Activated CD8-positive, alpha-beta T cell treated with anti-CD3 and anti-CD28 coated beads for 36 hours (primary cell): ENCODE measurements around the gene SIRPG. TPM values are rescaled to one million over a fixed set of nuclear protein-coding genes. Genes with fewer than 3 reads are reported as not detected.

Experiments
- ATAC-seq: fragments of 200-7000 bp; cut with Tn5 transposase; one replicate; pipeline ENCODE4 v1.10.0; 2021; ENCODE audit warnings: mild to moderate bottlenecking, moderate library complexity
- CTCF ChIA-PET: fragments of 350-600 bp; sonication (Branson Sonifier 250); formaldehyde crosslinking; loops from one replicate; lab custom pipeline; 2021; ENCODE audit warnings: antibody characterized with exemption; lab: Charles Lee
- POLR2A ChIA-PET: fragments of 350-600 bp; sonication (Branson Sonifier 250); formaldehyde crosslinking; loops from one replicate; lab custom pipeline; 2021; ENCODE audit warnings: antibody characterized with exemption; lab: Charles Lee
- DNase-seq: peaks from one replicate; pipeline ENCODE4 v3.0.0-alpha.2; 2020
- H3K27ac Mint-ChIP-seq: one replicate; pipeline ENCODE4 v1.8.0; 2021; ENCODE audit warnings: mild to moderate bottlenecking, mixed read lengths
- H3K27me3 Mint-ChIP-seq: one replicate; pipeline ENCODE4 v1.8.0; 2021; ENCODE audit warnings: mixed read lengths
- H3K36me3 Mint-ChIP-seq: one replicate; pipeline ENCODE4 v1.8.0; 2021; ENCODE audit warnings: low read depth, mixed read lengths
- H3K4me1 Mint-ChIP-seq: one replicate; pipeline ENCODE4 v1.8.0; 2021; ENCODE audit warnings: low read depth, mixed read lengths
- H3K4me3 Mint-ChIP-seq: one replicate; pipeline ENCODE4 v1.8.0; 2021; ENCODE audit warnings: mild to moderate bottlenecking, moderate library complexity, mixed read lengths
- H3K9me3 Mint-ChIP-seq: one replicate; pipeline ENCODE4 v1.8.0; 2021; ENCODE audit warnings: mixed read lengths
- intact Hi-C: fragments of 100-400 bp; cut with micrococcal nuclease; formaldehyde crosslinking; loops from one replicate; pipeline ENCODE4 v1.10.0; 2022
- total RNA-seq, 2 experiments: library from RNA; stranded (reverse); gene quantifications; one replicate each; pipeline ENCODE4 v1.2.3, GENCODE V29; 2021
- TF ChIP-seq, protein P1 (sequence below): fragments of 200-600 bp; IDR thresholded peaks from one replicate; pipeline ENCODE4 v1.8.0; 2022; ENCODE audit warnings: antibody characterized with exemption, mild to moderate bottlenecking

Gene SIRPG
- total RNA-seq, 2 experiments from 2014 or later, result 45.4 to 48.6 TPM

DNA sequence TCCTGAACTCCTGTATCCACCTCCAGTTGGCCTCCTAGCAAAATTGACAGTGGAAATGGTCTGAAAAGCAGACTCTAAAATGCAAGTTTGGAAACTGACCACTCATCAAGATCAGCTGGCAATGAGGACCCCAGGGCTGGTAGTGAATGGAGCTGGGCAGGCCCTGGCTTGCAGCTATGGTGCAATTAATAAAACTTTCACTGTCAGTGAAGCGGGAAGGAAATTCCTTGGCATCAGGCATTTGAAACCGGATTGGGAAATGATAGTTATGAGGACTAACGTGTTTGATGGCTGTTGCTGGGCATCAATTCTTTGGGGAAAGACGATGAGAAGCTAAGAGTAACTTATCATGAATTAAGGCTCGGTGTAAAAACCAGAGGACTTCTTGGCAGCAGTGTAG lies 56.8 kb downstream of the SIRPG start:
- CTCF ChIA-PET, result no interaction called here
- no peaks in the 10 kb centered on the region for H3K36me3 Mint-ChIP-seq

DNA sequence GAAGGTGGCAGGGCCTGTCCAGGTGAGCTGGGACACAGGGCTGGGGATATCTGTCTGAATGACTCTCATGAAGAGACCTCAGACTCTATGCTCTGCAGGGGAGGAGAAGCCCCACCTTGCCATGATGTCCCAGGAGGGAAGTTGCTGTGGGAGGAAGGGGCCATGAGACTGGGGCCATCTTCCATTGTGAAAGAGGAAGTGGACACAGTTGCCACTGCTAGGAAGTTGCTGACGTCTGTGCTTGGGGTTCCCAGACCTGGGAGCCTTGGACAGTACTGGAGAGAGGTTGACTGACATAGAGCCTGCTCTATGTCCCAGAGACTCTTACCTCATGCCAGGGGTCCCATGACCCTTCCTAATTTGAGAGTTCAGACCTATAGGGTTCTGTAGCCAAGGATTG lies 62.2 kb downstream of the SIRPG start:
- no peak overlapping the region for H3K4me3 Mint-ChIP-seq
- no peaks in the 10 kb centered on the region for H3K27me3 Mint-ChIP-seq
- intact Hi-C loops, result no loop called here
- DNase-seq (no peak), ATAC-seq (no peak)
- H3K36me3 Mint-ChIP-seq, result no peaks in the 10 kb centered on the region
- ChIA-PET POLR2A (no interaction called here), CTCF (no interaction called here)
- TF ChIP-seq, protein P1, sequence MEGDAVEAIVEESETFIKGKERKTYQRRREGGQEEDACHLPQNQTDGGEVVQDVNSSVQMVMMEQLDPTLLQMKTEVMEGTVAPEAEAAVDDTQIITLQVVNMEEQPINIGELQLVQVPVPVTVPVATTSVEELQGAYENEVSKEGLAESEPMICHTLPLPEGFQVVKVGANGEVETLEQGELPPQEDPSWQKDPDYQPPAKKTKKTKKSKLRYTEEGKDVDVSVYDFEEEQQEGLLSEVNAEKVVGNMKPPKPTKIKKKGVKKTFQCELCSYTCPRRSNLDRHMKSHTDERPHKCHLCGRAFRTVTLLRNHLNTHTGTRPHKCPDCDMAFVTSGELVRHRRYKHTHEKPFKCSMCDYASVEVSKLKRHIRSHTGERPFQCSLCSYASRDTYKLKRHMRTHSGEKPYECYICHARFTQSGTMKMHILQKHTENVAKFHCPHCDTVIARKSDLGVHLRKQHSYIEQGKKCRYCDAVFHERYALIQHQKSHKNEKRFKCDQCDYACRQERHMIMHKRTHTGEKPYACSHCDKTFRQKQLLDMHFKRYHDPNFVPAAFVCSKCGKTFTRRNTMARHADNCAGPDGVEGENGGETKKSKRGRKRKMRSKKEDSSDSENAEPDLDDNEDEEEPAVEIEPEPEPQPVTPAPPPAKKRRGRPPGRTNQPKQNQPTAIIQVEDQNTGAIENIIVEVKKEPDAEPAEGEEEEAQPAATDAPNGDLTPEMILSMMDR, result no peak
- no peaks in the 10 kb centered on the region for H3K4me1 Mint-ChIP-seq
- H3K9me3 Mint-ChIP-seq, result no peaks in the 10 kb centered on the region
- no peak overlapping the region for H3K27ac Mint-ChIP-seq

More for the DNA sequence above, 56.8 kb downstream of the SIRPG start:
- Mint-ChIP-seq H3K4me1 (no peaks in the 10 kb centered on the region), H3K27me3 (no peaks in the 10 kb centered on the region), H3K27ac (no peak overlapping the region), H3K9me3 (no peaks in the 10 kb centered on the region), H3K4me3 (no peak overlapping the region)
- ATAC-seq (no peak), DNase-seq (no peak)
- TF ChIP-seq, protein P1, result no peak
- POLR2A ChIA-PET, result no interaction called here
- intact Hi-C loops, result no loop called here

DNA sequence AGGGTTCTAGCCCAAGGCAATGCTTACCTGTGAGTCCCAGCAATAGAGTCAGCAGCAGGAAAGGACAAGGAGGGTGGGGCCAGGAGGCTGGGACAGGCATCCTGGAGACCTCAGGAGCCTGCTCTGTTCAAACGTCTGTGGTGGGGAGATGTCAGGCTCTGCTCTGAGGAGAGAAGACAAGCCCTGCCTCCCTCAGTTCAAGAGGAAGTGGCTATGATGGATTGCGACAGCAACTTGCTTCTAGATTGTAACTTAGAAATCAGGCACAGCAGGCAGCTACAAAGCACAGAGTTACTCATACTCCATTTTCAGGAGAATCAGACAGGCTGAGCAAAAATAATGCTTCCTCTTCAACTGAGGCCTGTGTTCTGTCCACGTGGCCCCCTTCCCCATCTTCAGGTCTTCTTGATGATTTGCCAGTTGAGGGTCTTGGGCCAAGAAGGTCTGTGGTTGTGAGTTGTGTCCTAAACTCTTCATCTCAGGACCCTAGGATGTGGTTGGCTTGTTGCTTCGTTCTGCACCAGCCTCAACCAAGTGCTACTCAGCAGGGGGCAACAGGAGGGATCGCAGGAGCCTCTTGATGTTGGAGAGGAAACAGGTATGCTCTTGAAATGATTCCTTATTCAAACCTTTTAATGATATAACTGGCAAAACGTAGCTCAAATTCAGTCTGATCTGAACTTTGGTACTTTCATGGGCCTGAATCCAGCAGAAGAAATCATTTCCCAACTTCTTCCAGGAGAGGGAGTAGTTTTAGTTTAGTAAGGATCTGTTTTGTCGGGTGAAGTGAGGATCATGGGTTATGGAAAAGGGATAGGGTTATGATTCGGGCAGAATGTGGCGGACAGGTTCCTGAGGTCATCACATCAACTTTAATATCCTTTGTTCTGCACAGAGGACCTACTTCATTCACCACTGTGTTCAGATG lies 68.8 kb downstream of the SIRPG start:
- Mint-ChIP-seq H3K9me3 (no peaks in the 10 kb centered on the region), H3K4me1 (no peaks in the 10 kb centered on the region), H3K27me3 (no peaks in the 10 kb centered on the region), H3K27ac (no peak overlapping the region), H3K4me3 (no peak overlapping the region), H3K36me3 (no peaks in the 10 kb centered on the region)
- POLR2A ChIA-PET, result no interaction called here
- CTCF ChIA-PET, result no interaction called here
- ATAC-seq (no peak), DNase-seq (no peak)
- intact Hi-C loops, result no loop called here
- TF ChIP-seq, protein P1, result no peak

DNA sequence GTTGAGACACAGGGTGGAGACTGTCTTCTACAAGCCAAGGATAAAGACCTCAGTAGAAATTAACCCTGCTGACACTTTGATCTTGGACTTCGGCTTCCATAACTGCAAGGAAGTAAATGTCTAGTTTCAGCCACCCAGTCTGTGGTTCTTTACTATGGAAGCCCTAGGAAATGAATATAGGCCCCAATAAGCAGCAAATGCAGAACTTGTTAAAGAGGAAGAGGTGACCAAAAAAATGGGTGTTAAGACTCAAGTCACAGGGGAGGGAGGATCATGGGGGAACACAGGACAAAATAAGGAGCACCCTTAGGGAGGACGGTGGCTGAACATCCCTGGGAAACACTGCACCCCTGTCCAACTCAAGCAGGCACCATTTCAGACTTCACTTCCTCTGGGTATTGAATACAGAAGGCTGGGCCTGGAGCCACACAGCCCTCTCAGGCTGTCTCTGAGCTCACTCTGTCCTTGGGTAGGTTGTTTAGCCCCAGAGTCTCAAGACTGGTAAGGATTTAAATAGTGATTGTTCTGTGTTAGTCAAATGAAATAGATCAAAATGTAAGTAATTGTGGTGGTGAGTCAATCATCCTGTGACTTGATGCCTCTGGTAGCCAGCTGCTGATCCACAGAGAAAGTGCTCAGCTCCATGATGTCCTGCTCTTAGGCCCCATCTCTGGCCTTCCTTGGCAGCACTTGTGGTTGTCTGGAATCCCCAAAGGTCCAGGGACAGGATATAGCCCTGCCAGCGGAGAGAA lies 69.6 kb downstream of the SIRPG start:
- ChIA-PET POLR2A (no interaction called here), CTCF (no interaction called here)
- ATAC-seq (no peak), DNase-seq (no peak)
- H3K4me1 Mint-ChIP-seq, result no peaks in the 10 kb centered on the region
- H3K36me3 Mint-ChIP-seq, result no peaks in the 10 kb centered on the region
- H3K4me3 Mint-ChIP-seq, result no peak overlapping the region
- no peaks in the 10 kb centered on the region for H3K27me3 Mint-ChIP-seq
- H3K9me3 Mint-ChIP-seq, result no peaks in the 10 kb centered on the region
- TF ChIP-seq, protein P1, result no peak
- intact Hi-C loops, result no loop called here
- no peak overlapping the region for H3K27ac Mint-ChIP-seq

DNA sequence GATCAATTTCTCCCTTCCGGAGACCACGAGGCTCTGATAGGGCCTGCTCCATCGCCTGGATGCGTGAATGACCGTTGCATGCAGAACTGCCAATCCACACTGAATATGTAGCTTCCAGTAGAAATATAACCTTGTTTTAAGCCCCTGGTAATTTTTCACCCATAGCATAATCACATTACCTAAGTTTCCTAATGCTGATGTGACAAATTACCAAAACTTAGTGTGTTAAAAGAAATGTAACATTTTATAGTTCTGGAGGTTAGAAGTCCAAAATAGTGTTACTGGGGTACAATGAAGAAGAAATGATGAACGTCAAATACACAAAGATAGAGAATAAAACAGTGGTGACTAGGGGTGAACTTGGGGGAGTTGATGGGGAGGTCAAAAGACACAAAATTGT lies 78.1 kb downstream of the SIRPG start:
- intact Hi-C loops, result no loop called here
- Mint-ChIP-seq H3K36me3 (no peaks in the 10 kb centered on the region), H3K27me3 (no peaks in the 10 kb centered on the region), H3K4me3 (no peak overlapping the region), H3K27ac (no peak overlapping the region), H3K4me1 (peaks cover 6% of the 10 kb centered on the region), H3K9me3 (no peaks in the 10 kb centered on the region)
- CTCF ChIA-PET, result no interaction called here
- POLR2A ChIA-PET, result no interaction called here
- no peak for ATAC-seq
- no peak for DNase-seq
- TF ChIP-seq, protein P1, result no peak
